Loucy (cell line): Measurements from ENCODE around the gene PKP2.

Experiments
- EZH2phosphoT487 ChIP-seq: fragments of 200-600 bp; IDR thresholded peaks from 2 replicates; pipeline ENCODE4 v1.6.1; 2018; ENCODE audit warnings: antibody characterized with exemption, mild to moderate bottlenecking, moderate library complexity, borderline replicate concordance
- TF ChIP-seq, protein P1 (sequence below): fragments of 200-600 bp; sonication (generic); conservative IDR thresholded peaks from 2 replicates; pipeline ENCODE4 v1.5.1; 2014; ENCODE audit warnings: mild to moderate bottlenecking, antibody characterized with exemption, low read length

DNA sequence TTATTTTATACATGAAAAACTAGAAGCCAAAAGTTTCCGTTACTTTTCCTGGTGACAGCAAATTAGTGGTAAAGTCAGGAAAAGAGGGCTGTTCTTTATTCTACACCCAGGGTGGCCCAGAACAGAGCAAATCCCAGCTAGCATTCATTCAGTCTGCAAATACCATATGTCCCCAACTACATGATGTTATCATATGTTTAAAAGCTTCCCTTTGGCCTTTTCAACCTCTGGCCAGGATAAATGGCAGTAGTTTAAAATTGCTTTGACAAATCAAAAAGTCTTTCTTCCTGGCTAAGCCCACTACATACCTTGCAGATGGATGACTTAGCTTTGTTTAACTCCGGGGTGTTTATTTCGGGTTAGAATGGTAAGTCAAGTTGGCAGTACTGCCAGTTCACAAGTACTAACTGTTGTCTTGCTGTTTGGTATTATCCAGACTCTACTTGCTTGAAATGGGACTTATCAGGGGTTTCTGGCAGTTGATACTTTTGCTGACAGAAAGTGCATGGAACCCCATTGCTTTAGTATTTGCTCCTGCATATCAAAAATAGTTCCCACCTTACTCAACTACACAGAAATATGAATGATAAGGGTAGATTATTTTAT is 69.7 kb downstream of the PKP2 start:
- TF ChIP-seq, protein P1, sequence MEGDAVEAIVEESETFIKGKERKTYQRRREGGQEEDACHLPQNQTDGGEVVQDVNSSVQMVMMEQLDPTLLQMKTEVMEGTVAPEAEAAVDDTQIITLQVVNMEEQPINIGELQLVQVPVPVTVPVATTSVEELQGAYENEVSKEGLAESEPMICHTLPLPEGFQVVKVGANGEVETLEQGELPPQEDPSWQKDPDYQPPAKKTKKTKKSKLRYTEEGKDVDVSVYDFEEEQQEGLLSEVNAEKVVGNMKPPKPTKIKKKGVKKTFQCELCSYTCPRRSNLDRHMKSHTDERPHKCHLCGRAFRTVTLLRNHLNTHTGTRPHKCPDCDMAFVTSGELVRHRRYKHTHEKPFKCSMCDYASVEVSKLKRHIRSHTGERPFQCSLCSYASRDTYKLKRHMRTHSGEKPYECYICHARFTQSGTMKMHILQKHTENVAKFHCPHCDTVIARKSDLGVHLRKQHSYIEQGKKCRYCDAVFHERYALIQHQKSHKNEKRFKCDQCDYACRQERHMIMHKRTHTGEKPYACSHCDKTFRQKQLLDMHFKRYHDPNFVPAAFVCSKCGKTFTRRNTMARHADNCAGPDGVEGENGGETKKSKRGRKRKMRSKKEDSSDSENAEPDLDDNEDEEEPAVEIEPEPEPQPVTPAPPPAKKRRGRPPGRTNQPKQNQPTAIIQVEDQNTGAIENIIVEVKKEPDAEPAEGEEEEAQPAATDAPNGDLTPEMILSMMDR, result no peak
- no peak for TF ChIP-seq EZH2phosphoT487
